DND-41 (cell line): ENCODE measurements around the gene KLF8.

Source experiments
- ATAC-seq: fragments of 200-7000 bp; cut with Tn5 transposase; 3 replicates; pipeline ENCODE4 v1.9.1; 2021; ENCODE audit warnings: low read depth; ENCODE audit not compliant: insufficient read depth
- DNase-seq: peaks from one replicate; pipeline ENCODE4 v3.0.0-alpha.2; 2020
- H2AFZ ChIP-seq: 2 replicates; pipeline ENCODE4 v1.6.0; 2012; ENCODE audit warnings: low read depth, low read length
- H3K27ac ChIP-seq: 2 replicates; pipeline ENCODE4 v1.5.1; 2012; ENCODE audit warnings: low read length, inconsistent platforms
- H3K27me3 ChIP-seq: fragments of 200-600 bp; sonication (generic); 2 replicates; pipeline ENCODE4 v1.6.0; 2012; ENCODE audit warnings: low read length, mild to moderate bottlenecking, inconsistent platforms; ENCODE audit not compliant: insufficient read depth, poor library complexity
- H3K36me3 ChIP-seq: 2 replicates; pipeline ENCODE4 v1.5.1; 2012; ENCODE audit warnings: low read length, inconsistent platforms; ENCODE audit not compliant: insufficient read depth
- H3K4me1 ChIP-seq: 2 replicates; pipeline ENCODE4 v1.5.1; 2012; ENCODE audit warnings: mild to moderate bottlenecking, low read length; ENCODE audit not compliant: insufficient read depth
- H3K4me2 ChIP-seq: 2 replicates; pipeline ENCODE4 v1.6.0; 2012; ENCODE audit warnings: mild to moderate bottlenecking, moderate library complexity, low read length, inconsistent platforms; ENCODE audit not compliant: insufficient read depth
- H3K4me3 ChIP-seq, 2 experiments: fragments of 200-600 bp in 1 of 2; shearing (Covaris generic) in 1 of 2; 2 replicates each; pipeline ENCODE4 v1.5.1; 2012 to 2016; ENCODE audit warnings: inconsistent platforms in 2 of 2, low read length in 2 of 2, mild to moderate bottlenecking in 2 of 2, low read depth in 1 of 2, moderate library complexity in 1 of 2
- H3K79me2 ChIP-seq: 2 replicates; pipeline ENCODE4 v1.6.0; 2012; ENCODE audit warnings: low read length, inconsistent platforms; ENCODE audit not compliant: insufficient read depth
- H3K9ac ChIP-seq: 2 replicates; pipeline ENCODE4 v1.6.0; 2012; ENCODE audit warnings: low read depth, mild to moderate bottlenecking, inconsistent platforms, low read length, moderate library complexity
- H3K9me3 ChIP-seq: 2 replicates; pipeline ENCODE4 v1.5.1; 2012; ENCODE audit warnings: low read length, moderate library complexity, mild to moderate bottlenecking, inconsistent platforms; ENCODE audit not compliant: insufficient read depth, severe bottlenecking
- H4K20me1 ChIP-seq: 2 replicates; pipeline ENCODE4 v1.6.0; 2012; ENCODE audit warnings: low read length; ENCODE audit not compliant: insufficient read depth
- EZH2 ChIP-seq: IDR thresholded peaks from 3 replicates; pipeline ENCODE4 v1.6.1; 2012; ENCODE audit warnings: borderline replicate concordance, low read depth, mild to moderate bottlenecking, moderate library complexity, low read length, inconsistent platforms; ENCODE audit not compliant: severe bottlenecking
- TF ChIP-seq, protein P1 (sequence below): IDR thresholded peaks from 2 replicates; pipeline ENCODE4 v1.5.1; 2012; ENCODE audit warnings: borderline replicate concordance, low read length, moderate library complexity, mild to moderate bottlenecking; ENCODE audit not compliant: poor library complexity, severe bottlenecking; ENCODE audit errors: extremely low read depth

The KLF8 gene

DNA sequence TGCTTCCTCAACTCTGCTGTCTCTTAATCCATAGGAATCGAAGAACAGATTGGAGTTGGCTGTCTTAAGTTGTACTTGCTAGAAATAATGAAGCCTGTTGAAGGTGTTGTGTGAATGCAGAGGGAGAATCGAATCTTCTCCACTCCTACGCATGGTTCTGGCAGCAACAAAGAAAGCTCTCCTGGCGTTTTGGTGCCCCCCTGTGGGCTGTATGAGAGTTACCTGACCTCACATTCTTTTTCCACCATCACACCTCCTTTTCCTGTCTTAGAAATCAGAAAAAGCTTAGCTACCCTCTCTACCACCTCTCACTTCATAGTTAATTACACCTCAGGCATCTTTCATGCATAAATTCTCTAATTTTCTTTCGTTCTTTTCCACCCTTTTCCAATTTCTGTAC, 16.3 kb downstream of the KLF8 start:
- no peak for TF ChIP-seq EZH2
- TF ChIP-seq, protein P1, sequence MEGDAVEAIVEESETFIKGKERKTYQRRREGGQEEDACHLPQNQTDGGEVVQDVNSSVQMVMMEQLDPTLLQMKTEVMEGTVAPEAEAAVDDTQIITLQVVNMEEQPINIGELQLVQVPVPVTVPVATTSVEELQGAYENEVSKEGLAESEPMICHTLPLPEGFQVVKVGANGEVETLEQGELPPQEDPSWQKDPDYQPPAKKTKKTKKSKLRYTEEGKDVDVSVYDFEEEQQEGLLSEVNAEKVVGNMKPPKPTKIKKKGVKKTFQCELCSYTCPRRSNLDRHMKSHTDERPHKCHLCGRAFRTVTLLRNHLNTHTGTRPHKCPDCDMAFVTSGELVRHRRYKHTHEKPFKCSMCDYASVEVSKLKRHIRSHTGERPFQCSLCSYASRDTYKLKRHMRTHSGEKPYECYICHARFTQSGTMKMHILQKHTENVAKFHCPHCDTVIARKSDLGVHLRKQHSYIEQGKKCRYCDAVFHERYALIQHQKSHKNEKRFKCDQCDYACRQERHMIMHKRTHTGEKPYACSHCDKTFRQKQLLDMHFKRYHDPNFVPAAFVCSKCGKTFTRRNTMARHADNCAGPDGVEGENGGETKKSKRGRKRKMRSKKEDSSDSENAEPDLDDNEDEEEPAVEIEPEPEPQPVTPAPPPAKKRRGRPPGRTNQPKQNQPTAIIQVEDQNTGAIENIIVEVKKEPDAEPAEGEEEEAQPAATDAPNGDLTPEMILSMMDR, result peak; percentile 73
- Histone ChIP-seq H3K4me3 (no peak overlapping the region), H3K27ac (no peak overlapping the region), H3K27me3 (no peaks in the 10 kb centered on the region), H3K4me1 (no peaks in the 10 kb centered on the region), H3K79me2 (no peaks in the 10 kb centered on the region), H2AFZ (no peak overlapping the region; the same call in 1 of the 2 replicates), H3K4me2 (no peak overlapping the region), H3K9me3 (no peaks in the 10 kb centered on the region), H3K9ac (no peak overlapping the region), H4K20me1 (no peaks in the 10 kb centered on the region), H3K36me3 (no peaks in the 10 kb centered on the region)
- ATAC-seq (peak; percentile 79), DNase-seq (peak; percentile 58)

DNA sequence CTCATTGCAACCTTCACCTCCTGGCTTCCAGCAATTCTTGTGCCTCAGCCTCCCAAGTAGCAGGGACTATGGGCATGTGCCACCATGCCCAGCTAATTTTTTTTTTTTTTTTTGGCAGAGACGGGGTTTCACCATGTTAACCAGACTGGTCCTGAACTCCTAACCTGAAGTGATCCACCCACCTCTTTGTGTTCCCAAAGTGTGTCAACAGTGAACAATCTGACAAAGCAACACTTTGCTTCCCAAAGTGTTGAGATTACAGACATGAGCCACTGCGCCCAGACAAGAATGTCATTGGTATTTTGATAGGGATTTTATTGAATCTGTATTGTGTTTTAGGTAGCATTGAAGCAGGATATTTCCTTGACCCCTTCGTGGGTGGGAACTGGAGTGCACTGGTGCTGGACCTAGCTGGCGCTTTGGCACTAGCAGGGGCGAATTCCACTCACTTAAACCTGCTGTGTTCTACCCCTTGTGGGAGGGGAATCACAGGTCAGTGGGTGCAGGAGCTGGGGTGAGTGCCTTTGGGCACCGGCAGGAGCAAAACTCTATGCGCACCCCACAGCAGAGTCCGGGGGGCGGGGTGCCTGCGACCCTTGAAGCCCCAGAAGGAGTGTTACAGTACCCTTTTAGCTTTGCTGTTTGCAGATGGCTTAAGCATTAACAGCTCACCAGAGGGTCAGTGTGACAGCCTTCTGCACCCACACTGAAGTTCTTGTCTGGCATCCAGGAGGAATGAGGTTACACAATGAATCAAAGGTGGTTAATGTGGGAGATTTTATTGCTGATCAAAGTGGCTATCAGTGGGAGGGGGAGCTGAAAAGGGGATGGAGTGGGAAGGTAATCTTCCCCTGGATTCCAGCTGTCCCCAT, 21.9 kb downstream of the KLF8 start:
- Histone ChIP-seq H3K4me2 (no peak overlapping the region), H3K9ac (no peak overlapping the region), H3K4me3 (no peak overlapping the region), H3K27me3 (no peaks in the 10 kb centered on the region), H3K27ac (no peak overlapping the region), H3K79me2 (no peaks in the 10 kb centered on the region), H3K4me1 (no peaks in the 10 kb centered on the region), H2AFZ (no peak overlapping the region), H3K36me3 (no peaks in the 10 kb centered on the region), H4K20me1 (no peaks in the 10 kb centered on the region), H3K9me3 (no peaks in the 10 kb centered on the region)
- ATAC-seq (no peak), DNase-seq (no peak)
- TF ChIP-seq, protein P1, result no peak
- TF ChIP-seq EZH2, result no peak

DNA sequence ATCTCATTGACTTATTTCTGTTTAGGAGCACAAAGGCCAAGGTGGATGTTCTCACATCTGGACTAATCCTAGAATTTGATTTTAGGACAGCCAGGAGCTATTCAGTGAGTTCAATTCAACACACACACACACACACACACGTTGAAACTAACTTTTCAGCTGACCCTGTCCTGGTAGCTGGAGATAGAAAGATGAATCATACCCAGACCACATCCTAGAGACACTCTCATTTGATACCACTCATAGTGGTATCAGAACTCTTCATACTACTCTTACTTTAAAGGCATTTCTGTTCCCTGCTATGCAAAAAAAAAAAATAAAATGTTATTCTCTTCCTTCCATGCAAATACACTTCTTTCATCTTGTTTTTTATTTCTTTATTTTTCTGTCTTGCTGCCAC, 36.7 kb downstream of the KLF8 start:
- Histone ChIP-seq H3K79me2 (no peaks in the 10 kb centered on the region), H3K36me3 (no peaks in the 10 kb centered on the region), H3K27ac (no peak overlapping the region), H2AFZ (no peak overlapping the region), H3K4me1 (no peaks in the 10 kb centered on the region), H3K4me2 (no peak overlapping the region), H3K9me3 (no peaks in the 10 kb centered on the region), H4K20me1 (no peaks in the 10 kb centered on the region), H3K9ac (no peak overlapping the region), H3K27me3 (no peaks in the 10 kb centered on the region), H3K4me3 (no peak overlapping the region)
- TF ChIP-seq, protein P1, result no peak
- no peak for TF ChIP-seq EZH2
- no peak for ATAC-seq
- DNase-seq, result no peak

DNA sequence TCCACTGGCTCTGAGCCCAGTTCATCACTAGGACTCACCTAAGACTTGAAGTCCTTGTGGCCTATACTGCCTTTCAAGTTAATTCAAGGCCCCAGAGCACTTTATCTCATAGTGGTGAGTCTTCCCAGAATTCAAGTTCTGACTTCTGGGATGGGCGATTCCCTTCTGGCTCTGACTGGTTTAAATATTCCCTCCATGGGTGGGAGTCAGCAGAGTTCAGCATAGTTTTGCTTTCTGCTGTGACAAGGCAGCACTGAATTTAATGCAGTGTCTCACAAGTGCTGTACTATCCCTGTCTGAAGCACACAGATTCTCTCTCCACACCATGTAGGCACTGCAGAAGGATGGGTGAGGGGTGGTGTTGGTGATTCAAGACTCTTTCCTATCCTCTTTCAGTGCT, 46.5 kb downstream of the KLF8 start:
- H3K4me3 ChIP-seq, result no peak overlapping the region
- no peak overlapping the region for H3K9ac ChIP-seq
- H3K4me1 ChIP-seq, result no peaks in the 10 kb centered on the region
- no peak overlapping the region for H2AFZ ChIP-seq
- H3K79me2 ChIP-seq, result no peaks in the 10 kb centered on the region
- no peak overlapping the region for H3K27ac ChIP-seq
- H4K20me1 ChIP-seq, result no peaks in the 10 kb centered on the region
- ATAC-seq, result no peak
- H3K4me2 ChIP-seq, result no peak overlapping the region
- no peaks in the 10 kb centered on the region for H3K9me3 ChIP-seq
- TF ChIP-seq, protein P1, result no peak
- no peak for TF ChIP-seq EZH2
- no peak for DNase-seq
- no peaks in the 10 kb centered on the region for H3K36me3 ChIP-seq
- H3K27me3 ChIP-seq, result no peaks in the 10 kb centered on the region
